Endothelial cell of umbilical vein (primary cell): ENCODE measurements around the gene DIP2C.

ENCODE experiments used
- EZH2 ChIP-seq: IDR thresholded peaks from 2 replicates; pipeline ENCODE4 v1.6.1; 2012; ENCODE audit warnings: borderline replicate concordance, low read depth, mild to moderate bottlenecking, moderate library complexity, low read length, inconsistent platforms; ENCODE audit not compliant: severe bottlenecking
- FOS ChIP-seq: IDR thresholded peaks from 2 replicates; pipeline ENCODE4 v1.6.1; 2011; ENCODE audit warnings: mild to moderate bottlenecking, low read length, moderate library complexity, borderline replicate concordance; ENCODE audit not compliant: insufficient read depth
- MAX ChIP-seq: IDR thresholded peaks from 2 replicates; pipeline ENCODE4 v1.6.1; 2011; ENCODE audit not compliant: insufficient read depth, insufficient read length
- MYC ChIP-seq: IDR thresholded peaks from one replicate; pipeline ENCODE4 v1.6.1; 2011; ENCODE audit warnings: mild to moderate bottlenecking, low read depth, low read length
- POLR2A ChIP-seq: IDR thresholded peaks from 2 replicates; pipeline ENCODE4 v1.6.1; 2012; ENCODE audit warnings: low read depth, mild to moderate bottlenecking, control low read depth, low read length
- POLR2AphosphoS5 ChIP-seq: IDR thresholded peaks from 2 replicates; pipeline ENCODE4 v1.6.1; 2012; ENCODE audit warnings: low read depth, mild to moderate bottlenecking, control low read depth, low read length, moderate library complexity; ENCODE audit not compliant: insufficient read depth
- TF ChIP-seq, protein P1 (sequence below), 2 donors: IDR thresholded peaks; 1 replicate in 1 of 2; 2 replicates in 1 of 2; pipeline ENCODE4 v1.5.1; 2011; ENCODE audit warnings: low read length in 2 of 2, mild to moderate bottlenecking in 2 of 2, moderate library complexity in 2 of 2, control low read depth in 1 of 2, inconsistent platforms in 1 of 2, low read depth in 1 of 2; ENCODE audit not compliant: insufficient read depth in 1 of 2; ENCODE audit errors: extremely low read depth in 1 of 2

GRCh38 chr10:682931-683447 is 6.5 kb downstream of the DIP2C start:
- no peak for TF ChIP-seq POLR2AphosphoS5
- TF ChIP-seq, protein P1, sequence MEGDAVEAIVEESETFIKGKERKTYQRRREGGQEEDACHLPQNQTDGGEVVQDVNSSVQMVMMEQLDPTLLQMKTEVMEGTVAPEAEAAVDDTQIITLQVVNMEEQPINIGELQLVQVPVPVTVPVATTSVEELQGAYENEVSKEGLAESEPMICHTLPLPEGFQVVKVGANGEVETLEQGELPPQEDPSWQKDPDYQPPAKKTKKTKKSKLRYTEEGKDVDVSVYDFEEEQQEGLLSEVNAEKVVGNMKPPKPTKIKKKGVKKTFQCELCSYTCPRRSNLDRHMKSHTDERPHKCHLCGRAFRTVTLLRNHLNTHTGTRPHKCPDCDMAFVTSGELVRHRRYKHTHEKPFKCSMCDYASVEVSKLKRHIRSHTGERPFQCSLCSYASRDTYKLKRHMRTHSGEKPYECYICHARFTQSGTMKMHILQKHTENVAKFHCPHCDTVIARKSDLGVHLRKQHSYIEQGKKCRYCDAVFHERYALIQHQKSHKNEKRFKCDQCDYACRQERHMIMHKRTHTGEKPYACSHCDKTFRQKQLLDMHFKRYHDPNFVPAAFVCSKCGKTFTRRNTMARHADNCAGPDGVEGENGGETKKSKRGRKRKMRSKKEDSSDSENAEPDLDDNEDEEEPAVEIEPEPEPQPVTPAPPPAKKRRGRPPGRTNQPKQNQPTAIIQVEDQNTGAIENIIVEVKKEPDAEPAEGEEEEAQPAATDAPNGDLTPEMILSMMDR (IDR thresholded peaks at IDR 0.05; ENCODE audit: extremely low read depth in 1 of 2, insufficient read depth in 1 of 2, low read depth in 1 of 2, low read length in 2 of 2), result no peak
- no peak for TF ChIP-seq EZH2
- TF ChIP-seq POLR2A, result no peak
- no peak for TF ChIP-seq MAX
- TF ChIP-seq MYC, result no peak
- TF ChIP-seq FOS, result no peak
